HCT116 (cell line): ENCODE results near the gene TYRO3. TPM values are rescaled to one million over a fixed set of nuclear protein-coding genes. Genes with fewer than 3 reads are reported as not detected.

Source experiments
- ATAC-seq: fragments of 200-7000 bp; cut with Tn5 transposase; 2 replicates; pipeline ENCODE4 v1.9.1; 2020; ENCODE audit warnings: mild to moderate bottlenecking, moderate library complexity
- BruUV-seq: library from RNA; stranded (reverse); fragments of 400-500 nt; replicated peaks from 2 replicates; lab custom pipeline; 2021; lab: Mats Ljungman, UMichigan
- CTCF ChIA-PET: fragments of 300-600 bp; sonication (Branson Sonifier 250); formaldehyde crosslinking; loops from one replicate; lab custom pipeline; 2021; ENCODE audit warnings: antibody characterized with exemption; lab: Charles Lee
- POLR2A ChIA-PET: fragments of 300-600, 350-600 bp; sonication (Branson Sonifier 250); formaldehyde crosslinking; loops from one replicate; lab custom pipeline; 2021; ENCODE audit warnings: antibody characterized with exemption; lab: Charles Lee
- RAD21 ChIA-PET, 2 experiments: fragments of 300-600 bp; sonication (Branson Sonifier 250); formaldehyde crosslinking; loops; one replicate each; lab custom pipeline; 2023; ENCODE audit warnings: low total read pairs in 2 of 2; ENCODE audit not compliant: uncharacterized antibody in 2 of 2, unreplicated experiment in 2 of 2, low non-redundant PET in 1 of 2; lab: Charles Lee
- DNase-seq: peaks from one replicate; pipeline ENCODE4 v3.0.0-alpha.2; 2010; ENCODE audit warnings: low read depth, low spot score
- H2AFZ ChIP-seq: fragments of 200-600 bp; shearing (Covaris generic), sonication (generic); 2 replicates; pipeline ENCODE4 v1.6.1; 2017; ENCODE audit warnings: low read depth, mixed run types, mixed read lengths, antibody characterized with exemption, low read length; ENCODE audit not compliant: poor library complexity, severe bottlenecking
- H3K27ac ChIP-seq: 2 replicates; pipeline ENCODE4 v1.5.1; 2012; ENCODE audit warnings: low read depth, low read length
- H3K27me3 ChIP-seq: fragments of 200-600 bp; sonication (generic); 2 replicates; pipeline ENCODE4 v1.6.1; 2016; ENCODE audit warnings: mixed run types, low read length, mixed read lengths; ENCODE audit not compliant: insufficient read depth
- H3K36me3 ChIP-seq, 2 experiments: fragments of 200-500 bp in 1 of 2; fragments of 200-600 bp in 1 of 2; sonication (Bioruptor generic) in 1 of 2; sonication (generic) in 1 of 2; 2 replicates each; pipeline versions ENCODE4 v1.5.1 to v1.6.1; 2014 to 2016; ENCODE audit warnings: low read length in 2 of 2, inconsistent platforms in 1 of 2, mixed read lengths in 1 of 2, mixed run types in 1 of 2; ENCODE audit not compliant: insufficient read depth in 2 of 2, control insufficient read depth in 1 of 2
- H3K4me1 ChIP-seq, 2 experiments: fragments of 200-600 bp in 1 of 2; sonication (generic) in 1 of 2; 2 replicates each; pipeline versions ENCODE4 v1.5.1 to v1.6.1; 2012 to 2017; ENCODE audit warnings: low read length in 2 of 2, inconsistent platforms in 1 of 2, mild to moderate bottlenecking in 1 of 2, mixed read lengths in 1 of 2, mixed run types in 1 of 2, moderate library complexity in 1 of 2; ENCODE audit not compliant: insufficient read depth in 2 of 2, control insufficient read depth in 1 of 2
- H3K4me2 ChIP-seq: fragments of 200-600 bp; sonication (generic); 2 replicates; pipeline ENCODE4 v1.6.1; 2017; ENCODE audit warnings: mixed run types, low read length, mixed read lengths
- H3K4me3 ChIP-seq, 2 experiments: fragments of 200-600 bp in 1 of 2; sonication (generic) in 1 of 2; replicated peaks in 1 of 2; 2 replicates each; pipeline ENCODE4 v1.5.1; 2011 to 2016; ENCODE audit warnings: low read length in 2 of 2, control low read depth in 1 of 2, low read depth in 1 of 2, mild to moderate bottlenecking in 1 of 2, mixed read lengths in 1 of 2, mixed run types in 1 of 2
- H3K79me2 ChIP-seq: fragments of 200-600 bp; sonication (generic); 2 replicates; pipeline ENCODE4 v1.6.1; 2017; ENCODE audit warnings: mild to moderate bottlenecking, mixed run types, low read length, moderate library complexity, mixed read lengths; ENCODE audit not compliant: insufficient read depth
- H3K9ac ChIP-seq: fragments of 200-600 bp; sonication (generic); 2 replicates; pipeline ENCODE4 v1.6.1; 2016; ENCODE audit warnings: low read length, mixed read lengths
- H3K9me2 ChIP-seq: fragments of 200-600 bp; sonication (generic), shearing (Covaris generic); 2 replicates; pipeline ENCODE4 v1.6.1; 2017; ENCODE audit warnings: mixed run types, mild to moderate bottlenecking, moderate library complexity; ENCODE audit not compliant: insufficient read depth
- H3K9me3 ChIP-seq, 2 experiments: fragments of 200-500 bp in 1 of 2; fragments of 200-600 bp in 1 of 2; sonication (Bioruptor generic) in 1 of 2; sonication (generic) in 1 of 2; 2 replicates each; pipeline ENCODE4 v1.6.1; 2014 to 2017; ENCODE audit warnings: low read length in 2 of 2, mixed read lengths in 2 of 2, inconsistent platforms in 1 of 2, low read depth in 1 of 2, mild to moderate bottlenecking in 1 of 2, mixed run types in 1 of 2, moderate library complexity in 1 of 2; ENCODE audit not compliant: control insufficient read depth in 1 of 2, insufficient read depth in 1 of 2
- H4K20me1 ChIP-seq: fragments of 200-600 bp; sonication (generic), shearing (Covaris generic); 2 replicates; pipeline ENCODE4 v1.6.1; 2017; ENCODE audit warnings: mixed run types, mild to moderate bottlenecking, moderate library complexity; ENCODE audit not compliant: insufficient read depth
- CBX3 ChIP-seq: IDR thresholded peaks from 2 replicates; pipeline ENCODE4 v1.6.1; 2012; ENCODE audit warnings: low read depth
- EGR1 ChIP-seq: IDR thresholded peaks from 2 replicates; pipeline ENCODE4 v1.6.1; 2012; ENCODE audit warnings: low read depth
- EZH2 ChIP-seq: fragments of 200-600 bp; sonication (generic); IDR thresholded peaks from 2 replicates; pipeline ENCODE4 v1.6.1; 2017; ENCODE audit warnings: antibody characterized with exemption, mixed run types
- EZH2phosphoT487 ChIP-seq: fragments of 200-600 bp; IDR thresholded peaks from 2 replicates; pipeline ENCODE4 v1.6.1; 2018; ENCODE audit warnings: antibody characterized with exemption, borderline replicate concordance
- POLR2A ChIP-seq: IDR thresholded peaks from 2 replicates; pipeline ENCODE4 v1.7.0; 2011; ENCODE audit warnings: borderline replicate concordance; ENCODE audit not compliant: insufficient read depth, insufficient read length; ENCODE audit errors: extremely low read depth
- RAD21 ChIP-seq: IDR thresholded peaks from 2 replicates; pipeline ENCODE4 v1.6.1; 2012; ENCODE audit warnings: low read depth, mild to moderate bottlenecking
- REST ChIP-seq: IDR thresholded peaks from 2 replicates; pipeline ENCODE4 v1.6.1; 2012; ENCODE audit warnings: low read depth
- SRF ChIP-seq: IDR thresholded peaks from 2 replicates; pipeline ENCODE4 v1.6.1; 2012; ENCODE audit warnings: low read depth
- ZFX ChIP-seq: fragments of 450-650 bp; IDR thresholded peaks from 2 replicates; pipeline ENCODE4 v1.6.1; 2017
- ZNF274 ChIP-seq: fragments of 200-500 bp; sonication (Bioruptor generic); IDR thresholded peaks from 2 replicates; pipeline ENCODE4 v1.6.1; 2014; ENCODE audit warnings: mild to moderate bottlenecking, low read depth, low read length, inconsistent platforms
- intact Hi-C: fragments of 100-400 bp; cut with micrococcal nuclease; formaldehyde crosslinking; loops from 2 replicates; pipeline ENCODE4 v1.10.0; 2022
- total RNA-seq: library from RNA; stranded (reverse); gene quantifications from one replicate; pipeline ENCODE4 v1.2.1, GENCODE V29; 2021; ENCODE audit not compliant: unreplicated experiment
- TF ChIP-seq, protein P1 (sequence below), 3 experiments: fragments of 200-600 bp in 1 of 3; sonication (generic) in 1 of 3; IDR thresholded peaks in 2 of 3; conservative IDR thresholded peaks in 1 of 3; 2 replicates each; pipeline ENCODE4 v1.5.1; 2012 to 2017; ENCODE audit warnings: low read depth in 2 of 3, low read length in 2 of 3, antibody characterized with exemption in 1 of 3, borderline replicate concordance in 1 of 3, control low read depth in 1 of 3, mild to moderate bottlenecking in 1 of 3, mixed read lengths in 1 of 3, mixed run types in 1 of 3, moderate library complexity in 1 of 3; ENCODE audit not compliant: insufficient read depth in 1 of 3

The TYRO3 gene
- total RNA-seq, 1 experiment from 2014 or later = 34.6 TPM

DNA sequence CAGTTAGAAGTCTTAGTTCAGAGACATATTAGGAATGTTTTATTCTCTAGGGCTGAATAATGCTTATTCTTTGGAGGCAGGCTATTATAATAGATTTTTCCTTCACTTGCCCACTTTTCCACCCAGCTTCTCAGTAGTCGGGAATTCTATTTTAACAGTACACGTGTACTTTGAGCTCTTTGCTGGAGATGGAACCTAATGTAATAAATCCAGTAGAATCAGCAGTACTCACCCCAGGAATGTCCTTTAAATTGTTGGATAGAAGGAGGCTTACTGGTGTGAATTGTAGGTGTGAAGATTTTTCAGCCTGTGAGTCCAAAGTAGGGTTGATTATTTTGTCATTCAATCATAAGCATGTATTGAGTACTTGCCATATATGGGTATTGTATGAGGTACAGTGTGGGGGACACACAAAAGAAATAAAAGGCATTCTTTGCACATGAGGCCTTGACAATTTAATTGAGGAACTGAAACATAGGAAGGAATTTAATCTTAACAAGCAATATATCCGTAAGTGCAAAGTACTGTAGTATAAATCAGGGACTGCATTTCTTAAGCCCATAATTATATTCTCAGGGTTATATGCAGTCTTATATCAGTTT lies 71.7 kb downstream of the TYRO3 start:
- RAD21 ChIA-PET = no interaction called here
- no peaks in the 10 kb centered on the region for H3K4me1 ChIP-seq
- DNase-seq (no peak), ATAC-seq (no peak)
- no peaks in the 10 kb centered on the region for H4K20me1 ChIP-seq
- H3K4me2 ChIP-seq = no peak overlapping the region
- H3K9me2 ChIP-seq = no peaks in the 10 kb centered on the region
- H3K36me3 ChIP-seq = no peaks in the 10 kb centered on the region
- POLR2A ChIA-PET = no interaction called here
- no peak overlapping the region for H3K9ac ChIP-seq
- no peaks in the 10 kb centered on the region for H3K9me3 ChIP-seq
- H3K27me3 ChIP-seq = no peaks in the 10 kb centered on the region
- no peaks in the 10 kb centered on the region for H3K79me2 ChIP-seq
- H3K4me3 ChIP-seq = no peak overlapping the region
- intact Hi-C loops = no loop called here
- CTCF ChIA-PET = no interaction called here
- no peak overlapping the region for H3K27ac ChIP-seq
- BruUV-seq = no TSS peak
- H2AFZ ChIP-seq = no peak overlapping the region
- TF ChIP-seq CBX3 (no peak), ZNF274 (no peak), RAD21 (no peak), POLR2A (no peak), SRF (no peak), EZH2phosphoT487 (no peak), REST (no peak), ZFX (no peak), EZH2 (no peak), EGR1 (no peak)
- TF ChIP-seq, protein P1, sequence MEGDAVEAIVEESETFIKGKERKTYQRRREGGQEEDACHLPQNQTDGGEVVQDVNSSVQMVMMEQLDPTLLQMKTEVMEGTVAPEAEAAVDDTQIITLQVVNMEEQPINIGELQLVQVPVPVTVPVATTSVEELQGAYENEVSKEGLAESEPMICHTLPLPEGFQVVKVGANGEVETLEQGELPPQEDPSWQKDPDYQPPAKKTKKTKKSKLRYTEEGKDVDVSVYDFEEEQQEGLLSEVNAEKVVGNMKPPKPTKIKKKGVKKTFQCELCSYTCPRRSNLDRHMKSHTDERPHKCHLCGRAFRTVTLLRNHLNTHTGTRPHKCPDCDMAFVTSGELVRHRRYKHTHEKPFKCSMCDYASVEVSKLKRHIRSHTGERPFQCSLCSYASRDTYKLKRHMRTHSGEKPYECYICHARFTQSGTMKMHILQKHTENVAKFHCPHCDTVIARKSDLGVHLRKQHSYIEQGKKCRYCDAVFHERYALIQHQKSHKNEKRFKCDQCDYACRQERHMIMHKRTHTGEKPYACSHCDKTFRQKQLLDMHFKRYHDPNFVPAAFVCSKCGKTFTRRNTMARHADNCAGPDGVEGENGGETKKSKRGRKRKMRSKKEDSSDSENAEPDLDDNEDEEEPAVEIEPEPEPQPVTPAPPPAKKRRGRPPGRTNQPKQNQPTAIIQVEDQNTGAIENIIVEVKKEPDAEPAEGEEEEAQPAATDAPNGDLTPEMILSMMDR (IDR thresholded peaks at IDR 0.05 in 2 of 3, conservative IDR thresholded peaks at IDR 0.05 in 1 of 3; ENCODE audit: borderline replicate concordance in 1 of 3, insufficient read depth in 1 of 3, low read depth in 2 of 3, low read length in 2 of 3) = no peak
